WTC11 (cell line): ENCODE measurements around the gene COPA. TPM values are rescaled to one million over a fixed set of nuclear protein-coding genes. Genes with fewer than 3 reads are reported as not detected.

Experiments used
- ATAC-seq: fragments of 200-7000 bp; cut with Tn5 transposase; 2 replicates; pipeline ENCODE4 v1.10.0; 2021; ENCODE audit warnings: mild to moderate bottlenecking, moderate library complexity
- CTCF ChIA-PET: fragments of 300-600 bp; sonication (Branson Sonifier 250); formaldehyde crosslinking; loops from one replicate; lab custom pipeline; 2021; ENCODE audit warnings: antibody characterized with exemption; lab: Charles Lee
- POLR2A ChIA-PET: fragments of 350-600 bp; sonication (Branson Sonifier 250); formaldehyde crosslinking; loops from one replicate; lab custom pipeline; 2021; ENCODE audit warnings: antibody characterized with exemption; lab: Charles Lee
- DNase-seq: peaks from one replicate; pipeline ENCODE4 v3.0.0; 2021; ENCODE audit warnings: low spot score
- H3K27ac Mint-ChIP-seq: 2 replicates; pipeline ENCODE4 v1.8.0; 2021; ENCODE audit warnings: mixed read lengths
- H3K27me3 Mint-ChIP-seq: 2 replicates; pipeline ENCODE4 v1.8.0; 2021; ENCODE audit warnings: low read depth, mild to moderate bottlenecking, moderate library complexity, mixed read lengths
- H3K36me3 Mint-ChIP-seq: 2 replicates; pipeline ENCODE4 v1.8.0; 2021; ENCODE audit warnings: mixed read lengths
- H3K4me1 Mint-ChIP-seq: 2 replicates; pipeline ENCODE4 v1.8.0; 2022; ENCODE audit warnings: mixed read lengths
- H3K4me3 Mint-ChIP-seq: 2 replicates; pipeline ENCODE4 v1.8.0; 2021; ENCODE audit warnings: mild to moderate bottlenecking, moderate library complexity, mixed read lengths
- H3K9me3 Mint-ChIP-seq: 2 replicates; pipeline ENCODE4 v1.8.0; 2021; ENCODE audit warnings: mixed read lengths
- ARID4B ChIP-seq: sonication (generic); formaldehyde crosslinking; IDR thresholded peaks from 2 replicates; pipeline ENCODE4 v1.8.0; 2023; ENCODE audit warnings: missing genetic modification reagents, mild to moderate bottlenecking, borderline replicate concordance
- ATF2 ChIP-seq: sonication (generic); formaldehyde crosslinking; IDR thresholded peaks from 2 replicates; pipeline ENCODE4 v1.8.1; 2022; ENCODE audit warnings: low read depth, missing genetic modification reagents, borderline replicate concordance
- CREM ChIP-seq: sonication (generic); formaldehyde crosslinking; IDR thresholded peaks from 2 replicates; pipeline ENCODE4 v1.8.1; 2022; ENCODE audit warnings: mild to moderate bottlenecking, missing genetic modification reagents, moderate library complexity
- E2F1 ChIP-seq: sonication (generic); formaldehyde crosslinking; IDR thresholded peaks from 2 replicates; pipeline ENCODE4 v1.8.0; 2022; ENCODE audit warnings: mild to moderate bottlenecking, missing genetic modification reagents
- E2F4 ChIP-seq: sonication (generic); formaldehyde crosslinking; IDR thresholded peaks from 2 replicates; pipeline ENCODE4 v1.8.1; 2022; ENCODE audit warnings: low read depth, mild to moderate bottlenecking, moderate library complexity, missing genetic modification reagents, borderline replicate concordance
- EMX1 ChIP-seq: fragments of 250-450 bp; sonication (Bioruptor Pico); IDR thresholded peaks from 2 replicates; pipeline ENCODE4 v1.8.0; 2021; ENCODE audit warnings: mild to moderate bottlenecking
- ETV6 ChIP-seq: sonication (generic); formaldehyde crosslinking; IDR thresholded peaks from 2 replicates; pipeline ENCODE4 v1.8.1; 2022; ENCODE audit warnings: mild to moderate bottlenecking, missing genetic modification reagents
- IRF2 ChIP-seq: sonication (generic); formaldehyde crosslinking; IDR thresholded peaks from 2 replicates; pipeline ENCODE4 v1.8.0; 2022; ENCODE audit warnings: low read depth, missing genetic modification reagents, borderline replicate concordance
- JAZF1 ChIP-seq: fragments of 250-450 bp; sonication (Bioruptor Pico); IDR thresholded peaks from 2 replicates; pipeline ENCODE4 v1.9.0; 2021; ENCODE audit warnings: moderate library complexity, mild to moderate bottlenecking, inconsistent platforms
- NFYB ChIP-seq: sonication (generic); formaldehyde crosslinking; conservative IDR thresholded peaks from 2 replicates; pipeline ENCODE4 v1.8.0; 2022; ENCODE audit warnings: low read depth, missing genetic modification reagents
- OVOL2 ChIP-seq: fragments of 250-450 bp; sonication (Bioruptor Pico); IDR thresholded peaks from 2 replicates; pipeline ENCODE4 v1.9.0; 2021; ENCODE audit warnings: mild to moderate bottlenecking, borderline replicate concordance
- RORB ChIP-seq: fragments of 250-450 bp; sonication (Bioruptor Pico); IDR thresholded peaks from 2 replicates; pipeline ENCODE4 v1.9.0; 2021; ENCODE audit warnings: mild to moderate bottlenecking
- SOX15 ChIP-seq: fragments of 250-450 bp; sonication (Bioruptor Pico); IDR thresholded peaks from 2 replicates; pipeline ENCODE4 v1.9.0; 2021; ENCODE audit warnings: mild to moderate bottlenecking
- SP1 ChIP-seq: sonication (generic); formaldehyde crosslinking; conservative IDR thresholded peaks from 2 replicates; pipeline ENCODE4 v1.8.1; 2022; ENCODE audit warnings: missing genetic modification reagents
- TEAD1 ChIP-seq: sonication (generic); formaldehyde crosslinking; IDR thresholded peaks from 2 replicates; pipeline ENCODE4 v1.8.0; 2022; ENCODE audit warnings: mild to moderate bottlenecking, missing genetic modification reagents
- total RNA-seq: library from RNA; stranded (reverse); gene quantifications from 3 replicates; pipeline ENCODE4 v1.2.3, GENCODE V29; 2021
- TF ChIP-seq, protein P1 (sequence below): fragments of 250-450 bp; sonication (Bioruptor Pico); IDR thresholded peaks from 2 replicates; pipeline ENCODE4 v1.9.0; 2021; ENCODE audit warnings: mild to moderate bottlenecking
- TF ChIP-seq, protein P2 (sequence below): sonication (generic); formaldehyde crosslinking; IDR thresholded peaks from 2 replicates; pipeline ENCODE4 v1.8.0; 2023; ENCODE audit warnings: mild to moderate bottlenecking, missing genetic modification reagents
- TF ChIP-seq, protein P3 (sequence below): fragments of 250-450 bp; sonication (Bioruptor Pico); IDR thresholded peaks from 2 replicates; pipeline ENCODE4 v2.1.2; 2022; ENCODE audit warnings: mild to moderate bottlenecking, moderate library complexity
- TF ChIP-seq, protein P4 (sequence below): sonication (generic); formaldehyde crosslinking; IDR thresholded peaks from 2 replicates; pipeline ENCODE4 v1.8.1; 2023; ENCODE audit warnings: mild to moderate bottlenecking, missing genetic modification reagents
- TF ChIP-seq, protein P5 (sequence below): sonication (generic); formaldehyde crosslinking; conservative IDR thresholded peaks from 2 replicates; pipeline ENCODE4 v1.8.1; 2023; ENCODE audit warnings: mild to moderate bottlenecking, low read depth, missing genetic modification reagents, moderate library complexity

COPA gene
- total RNA-seq, 1 experiment from 2014 or later, result 126 TPM

- TF ChIP-seq ARID4B, result no peak
- no peak for TF ChIP-seq ATF2
- no peak for TF ChIP-seq ETV6 (CRISPR knock-in tag)
- TF ChIP-seq, protein P1, sequence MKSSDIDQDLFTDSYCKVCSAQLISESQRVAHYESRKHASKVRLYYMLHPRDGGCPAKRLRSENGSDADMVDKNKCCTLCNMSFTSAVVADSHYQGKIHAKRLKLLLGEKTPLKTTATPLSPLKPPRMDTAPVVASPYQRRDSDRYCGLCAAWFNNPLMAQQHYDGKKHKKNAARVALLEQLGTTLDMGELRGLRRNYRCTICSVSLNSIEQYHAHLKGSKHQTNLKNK (CRISPR knock-in tag), result no peak
- no peak for TF ChIP-seq OVOL2 (CRISPR knock-in tag)
- TF ChIP-seq E2F4 (CRISPR knock-in tag), result no peak
- TF ChIP-seq, protein P2, sequence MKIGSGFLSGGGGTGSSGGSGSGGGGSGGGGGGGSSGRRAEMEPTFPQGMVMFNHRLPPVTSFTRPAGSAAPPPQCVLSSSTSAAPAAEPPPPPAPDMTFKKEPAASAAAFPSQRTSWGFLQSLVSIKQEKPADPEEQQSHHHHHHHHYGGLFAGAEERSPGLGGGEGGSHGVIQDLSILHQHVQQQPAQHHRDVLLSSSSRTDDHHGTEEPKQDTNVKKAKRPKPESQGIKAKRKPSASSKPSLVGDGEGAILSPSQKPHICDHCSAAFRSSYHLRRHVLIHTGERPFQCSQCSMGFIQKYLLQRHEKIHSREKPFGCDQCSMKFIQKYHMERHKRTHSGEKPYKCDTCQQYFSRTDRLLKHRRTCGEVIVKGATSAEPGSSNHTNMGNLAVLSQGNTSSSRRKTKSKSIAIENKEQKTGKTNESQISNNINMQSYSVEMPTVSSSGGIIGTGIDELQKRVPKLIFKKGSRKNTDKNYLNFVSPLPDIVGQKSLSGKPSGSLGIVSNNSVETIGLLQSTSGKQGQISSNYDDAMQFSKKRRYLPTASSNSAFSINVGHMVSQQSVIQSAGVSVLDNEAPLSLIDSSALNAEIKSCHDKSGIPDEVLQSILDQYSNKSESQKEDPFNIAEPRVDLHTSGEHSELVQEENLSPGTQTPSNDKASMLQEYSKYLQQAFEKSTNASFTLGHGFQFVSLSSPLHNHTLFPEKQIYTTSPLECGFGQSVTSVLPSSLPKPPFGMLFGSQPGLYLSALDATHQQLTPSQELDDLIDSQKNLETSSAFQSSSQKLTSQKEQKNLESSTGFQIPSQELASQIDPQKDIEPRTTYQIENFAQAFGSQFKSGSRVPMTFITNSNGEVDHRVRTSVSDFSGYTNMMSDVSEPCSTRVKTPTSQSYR (CRISPR knock-in tag), result no peak
- no peak for TF ChIP-seq EMX1 (CRISPR knock-in tag)
- TF ChIP-seq JAZF1 (CRISPR knock-in tag), result no peak
- TF ChIP-seq SOX15 (CRISPR knock-in tag), result no peak
- TF ChIP-seq RORB (CRISPR knock-in tag), result no peak
- TF ChIP-seq SP1 (CRISPR knock-in tag), result no peak
Observed at GRCh38 chr1:160251011-160251410, 92.0 kb downstream of the COPA start (continued).

DNA sequence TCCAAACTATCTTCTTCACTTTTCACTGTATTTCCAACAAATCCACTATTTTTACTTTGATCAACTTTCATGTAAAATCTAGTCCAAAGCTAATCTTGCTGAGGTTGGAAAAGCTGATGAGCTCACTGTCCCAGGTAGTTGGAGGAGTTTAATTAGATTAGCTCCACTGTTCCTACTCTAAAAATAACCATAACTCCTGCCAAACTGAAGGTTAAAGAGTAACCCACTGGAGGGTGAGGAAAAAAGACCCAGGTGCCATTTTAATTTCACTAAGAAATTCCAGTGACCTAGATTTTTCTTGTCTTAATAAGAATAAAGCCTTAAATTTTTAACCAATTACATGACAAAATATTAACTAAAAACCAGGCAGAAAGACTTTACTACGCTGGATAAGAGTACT lies 96.0 kb downstream of the COPA start:
- no peak for ATAC-seq
- H3K27ac Mint-ChIP-seq, result no peak overlapping the region; the same call in 1 of the 2 replicates
- no peaks in the 10 kb centered on the region for H3K27me3 Mint-ChIP-seq
- H3K4me1 Mint-ChIP-seq, result peaks cover 4% of the 10 kb centered on the region
- no peak overlapping the region for H3K4me3 Mint-ChIP-seq
- H3K9me3 Mint-ChIP-seq, result no peaks in the 10 kb centered on the region
- H3K36me3 Mint-ChIP-seq, result peaks cover 17% of the 10 kb centered on the region
- ChIA-PET CTCF (interaction anchor here (0.9 to 2.8 kb wide), 5 partner anchors 27 to 146 kb away, joined by 3 to 12 read pairs (median 4); no protein-coding TSS in a partner anchor), POLR2A (no interaction called here)
- DNase-seq, result no peak
- TF ChIP-seq, protein P3, sequence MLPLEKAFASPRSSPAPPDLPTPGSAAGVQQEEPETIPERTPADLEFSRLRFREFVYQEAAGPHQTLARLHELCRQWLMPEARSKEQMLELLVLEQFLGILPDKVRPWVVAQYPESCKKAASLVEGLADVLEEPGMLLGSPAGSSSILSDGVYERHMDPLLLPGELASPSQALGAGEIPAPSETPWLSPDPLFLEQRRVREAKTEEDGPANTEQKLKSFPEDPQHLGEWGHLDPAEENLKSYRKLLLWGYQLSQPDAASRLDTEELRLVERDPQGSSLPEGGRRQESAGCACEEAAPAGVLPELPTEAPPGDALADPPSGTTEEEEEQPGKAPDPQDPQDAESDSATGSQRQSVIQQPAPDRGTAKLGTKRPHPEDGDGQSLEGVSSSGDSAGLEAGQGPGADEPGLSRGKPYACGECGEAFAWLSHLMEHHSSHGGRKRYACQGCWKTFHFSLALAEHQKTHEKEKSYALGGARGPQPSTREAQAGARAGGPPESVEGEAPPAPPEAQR (CRISPR knock-in tag), result no peak
- no peak for TF ChIP-seq CREM (CRISPR knock-in tag)
- TF ChIP-seq, protein P4, sequence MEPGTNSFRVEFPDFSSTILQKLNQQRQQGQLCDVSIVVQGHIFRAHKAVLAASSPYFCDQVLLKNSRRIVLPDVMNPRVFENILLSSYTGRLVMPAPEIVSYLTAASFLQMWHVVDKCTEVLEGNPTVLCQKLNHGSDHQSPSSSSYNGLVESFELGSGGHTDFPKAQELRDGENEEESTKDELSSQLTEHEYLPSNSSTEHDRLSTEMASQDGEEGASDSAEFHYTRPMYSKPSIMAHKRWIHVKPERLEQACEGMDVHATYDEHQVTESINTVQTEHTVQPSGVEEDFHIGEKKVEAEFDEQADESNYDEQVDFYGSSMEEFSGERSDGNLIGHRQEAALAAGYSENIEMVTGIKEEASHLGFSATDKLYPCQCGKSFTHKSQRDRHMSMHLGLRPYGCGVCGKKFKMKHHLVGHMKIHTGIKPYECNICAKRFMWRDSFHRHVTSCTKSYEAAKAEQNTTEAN (CRISPR knock-in tag), result no peak
- TF ChIP-seq SP1 (CRISPR knock-in tag), result no peak
- TF ChIP-seq TEAD1 (CRISPR knock-in tag), result no peak
- TF ChIP-seq E2F1 (CRISPR knock-in tag), result no peak
- no peak for TF ChIP-seq NFYB
- TF ChIP-seq, protein P5, sequence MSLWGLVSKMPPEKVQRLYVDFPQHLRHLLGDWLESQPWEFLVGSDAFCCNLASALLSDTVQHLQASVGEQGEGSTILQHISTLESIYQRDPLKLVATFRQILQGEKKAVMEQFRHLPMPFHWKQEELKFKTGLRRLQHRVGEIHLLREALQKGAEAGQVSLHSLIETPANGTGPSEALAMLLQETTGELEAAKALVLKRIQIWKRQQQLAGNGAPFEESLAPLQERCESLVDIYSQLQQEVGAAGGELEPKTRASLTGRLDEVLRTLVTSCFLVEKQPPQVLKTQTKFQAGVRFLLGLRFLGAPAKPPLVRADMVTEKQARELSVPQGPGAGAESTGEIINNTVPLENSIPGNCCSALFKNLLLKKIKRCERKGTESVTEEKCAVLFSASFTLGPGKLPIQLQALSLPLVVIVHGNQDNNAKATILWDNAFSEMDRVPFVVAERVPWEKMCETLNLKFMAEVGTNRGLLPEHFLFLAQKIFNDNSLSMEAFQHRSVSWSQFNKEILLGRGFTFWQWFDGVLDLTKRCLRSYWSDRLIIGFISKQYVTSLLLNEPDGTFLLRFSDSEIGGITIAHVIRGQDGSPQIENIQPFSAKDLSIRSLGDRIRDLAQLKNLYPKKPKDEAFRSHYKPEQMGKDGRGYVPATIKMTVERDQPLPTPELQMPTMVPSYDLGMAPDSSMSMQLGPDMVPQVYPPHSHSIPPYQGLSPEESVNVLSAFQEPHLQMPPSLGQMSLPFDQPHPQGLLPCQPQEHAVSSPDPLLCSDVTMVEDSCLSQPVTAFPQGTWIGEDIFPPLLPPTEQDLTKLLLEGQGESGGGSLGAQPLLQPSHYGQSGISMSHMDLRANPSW (CRISPR knock-in tag), result no peak
- no peak for TF ChIP-seq IRF2 (CRISPR knock-in tag)
